NCI-H2171 treated with DMSO at 0.1 percent for 48 hours (cell line): ENCODE results near the gene ABLIM1.

Experiments used
- DNase-seq: peaks from one replicate; lab custom pipeline; 2025; lab: John Stamatoyannopoulos, UW

ABLIM1 gene

GRCh38 chr10:114408112-114408967 lies 249.7 kb downstream of the ABLIM1 start:
- no peak for DNase-seq

- no peak for DNase-seq
Observed at GRCh38 chr10:114406455-114406854, 251.6 kb downstream of the ABLIM1 start.

- no peak for DNase-seq
Observed at GRCh38 chr10:114405011-114405350, 253.1 kb downstream of the ABLIM1 start.

GRCh38 chr10:114404171-114405010 lies 253.7 kb downstream of the ABLIM1 start, which contains the start of gene AFAP1L2:
Gene AFAP1L2, minus strand, starts transcription at chr10:114404502. Its CDS starts 47 bp downstream, at chr10:114404455.
- DNase-seq: no peak

GRCh38 chr10:114403541-114404161 lies 254.4 kb downstream of the ABLIM1 start:
- DNase-seq: no peak

- DNase-seq: no peak
Observed at GRCh38 chr10:114402871-114403540, 255.1 kb downstream of the ABLIM1 start.

- no peak for DNase-seq
Observed at GRCh38 chr10:114402233-114402632, 255.8 kb downstream of the ABLIM1 start.

GRCh38 chr10:114401195-114401791 lies 256.8 kb downstream of the ABLIM1 start:
- DNase-seq: no peak

- no peak for DNase-seq
Observed at GRCh38 chr10:114400091-114400490, 258.0 kb downstream of the ABLIM1 start.

GRCh38 chr10:114399576-114399975 lies 258.5 kb downstream of the ABLIM1 start:
- DNase-seq: no peak

- DNase-seq: no peak
Observed at GRCh38 chr10:114398587-114399331, 259.3 kb downstream of the ABLIM1 start.

- no peak for DNase-seq
Observed at GRCh38 chr10:114397651-114398145, 260.4 kb downstream of the ABLIM1 start.

GRCh38 chr10:114396464-114396863 lies 261.6 kb downstream of the ABLIM1 start:
- no peak for DNase-seq

- DNase-seq: no peak
Observed at GRCh38 chr10:114395366-114396022, 262.6 kb downstream of the ABLIM1 start.

GRCh38 chr10:114394531-114394930 lies 263.5 kb downstream of the ABLIM1 start:
- no peak for DNase-seq

GRCh38 chr10:114393886-114394285 lies 264.2 kb downstream of the ABLIM1 start:
- no peak for DNase-seq

GRCh38 chr10:114393482-114393881 lies 264.6 kb downstream of the ABLIM1 start:
- no peak for DNase-seq

- no peak for DNase-seq
Observed at GRCh38 chr10:114392112-114392835, 265.8 kb downstream of the ABLIM1 start.

GRCh38 chr10:114391599-114391998 lies 266.5 kb downstream of the ABLIM1 start:
- no peak for DNase-seq
